ENCODE data around the gene FETUB.

DNA sequence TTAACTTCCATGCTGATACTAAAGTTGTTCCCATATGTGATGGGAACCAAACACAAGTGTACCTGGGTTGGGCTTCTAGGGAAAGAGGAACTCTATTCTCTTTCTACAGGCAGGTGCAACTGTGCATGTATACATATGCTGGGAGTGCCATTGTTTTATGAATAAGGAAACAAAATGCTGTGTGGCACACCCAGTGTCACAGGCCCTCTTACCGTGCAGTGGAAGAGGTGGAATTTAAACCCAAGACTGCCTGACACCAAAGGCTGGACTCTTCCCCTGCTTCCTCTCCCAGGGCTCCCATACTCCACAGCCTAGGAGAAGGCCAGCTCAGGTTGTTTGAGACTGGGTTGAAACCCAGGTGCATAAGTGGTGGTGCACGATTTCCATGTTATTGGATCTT lies 1.9 kb upstream of the FETUB start:
- TF ChIP-seq, protein P1, sequence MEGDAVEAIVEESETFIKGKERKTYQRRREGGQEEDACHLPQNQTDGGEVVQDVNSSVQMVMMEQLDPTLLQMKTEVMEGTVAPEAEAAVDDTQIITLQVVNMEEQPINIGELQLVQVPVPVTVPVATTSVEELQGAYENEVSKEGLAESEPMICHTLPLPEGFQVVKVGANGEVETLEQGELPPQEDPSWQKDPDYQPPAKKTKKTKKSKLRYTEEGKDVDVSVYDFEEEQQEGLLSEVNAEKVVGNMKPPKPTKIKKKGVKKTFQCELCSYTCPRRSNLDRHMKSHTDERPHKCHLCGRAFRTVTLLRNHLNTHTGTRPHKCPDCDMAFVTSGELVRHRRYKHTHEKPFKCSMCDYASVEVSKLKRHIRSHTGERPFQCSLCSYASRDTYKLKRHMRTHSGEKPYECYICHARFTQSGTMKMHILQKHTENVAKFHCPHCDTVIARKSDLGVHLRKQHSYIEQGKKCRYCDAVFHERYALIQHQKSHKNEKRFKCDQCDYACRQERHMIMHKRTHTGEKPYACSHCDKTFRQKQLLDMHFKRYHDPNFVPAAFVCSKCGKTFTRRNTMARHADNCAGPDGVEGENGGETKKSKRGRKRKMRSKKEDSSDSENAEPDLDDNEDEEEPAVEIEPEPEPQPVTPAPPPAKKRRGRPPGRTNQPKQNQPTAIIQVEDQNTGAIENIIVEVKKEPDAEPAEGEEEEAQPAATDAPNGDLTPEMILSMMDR (IDR thresholded peaks at IDR 0.05; ENCODE audit: extremely low read depth in 1 of 2, insufficient read depth in 1 of 2, low read depth in 1 of 2, low read length in 2 of 2): no peak
- TF ChIP-seq POLR2AphosphoS5 (IDR thresholded peaks at IDR 0.05; ENCODE audit: insufficient read depth, low read depth, low read length) (no peak), JUN (IDR thresholded peaks at IDR 0.05; ENCODE audit: borderline replicate concordance, insufficient read depth, insufficient read length, low read depth) (no peak), POLR2A (IDR thresholded peaks at IDR 0.05; ENCODE audit: low read depth, low read length) (no peak), EZH2 (IDR thresholded peaks at IDR 0.05; ENCODE audit: borderline replicate concordance, low read depth, low read length, severe bottlenecking) (no peak)
- TF ChIP-seq, protein P2, sequence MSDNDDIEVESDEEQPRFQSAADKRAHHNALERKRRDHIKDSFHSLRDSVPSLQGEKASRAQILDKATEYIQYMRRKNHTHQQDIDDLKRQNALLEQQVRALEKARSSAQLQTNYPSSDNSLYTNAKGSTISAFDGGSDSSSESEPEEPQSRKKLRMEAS (IDR thresholded peaks at IDR 0.05; ENCODE audit: insufficient read depth, insufficient read length): no peak

Measured in endothelial cell of umbilical vein (primary cell).